ENCODE measurements around the gene IL1R2. TPM values are rescaled to one million over a fixed set of nuclear protein-coding genes. Genes with fewer than 3 reads are reported as not detected.

The IL1R2 gene
- polyA plus RNA-seq, 1 experiment: not detected

DNA sequence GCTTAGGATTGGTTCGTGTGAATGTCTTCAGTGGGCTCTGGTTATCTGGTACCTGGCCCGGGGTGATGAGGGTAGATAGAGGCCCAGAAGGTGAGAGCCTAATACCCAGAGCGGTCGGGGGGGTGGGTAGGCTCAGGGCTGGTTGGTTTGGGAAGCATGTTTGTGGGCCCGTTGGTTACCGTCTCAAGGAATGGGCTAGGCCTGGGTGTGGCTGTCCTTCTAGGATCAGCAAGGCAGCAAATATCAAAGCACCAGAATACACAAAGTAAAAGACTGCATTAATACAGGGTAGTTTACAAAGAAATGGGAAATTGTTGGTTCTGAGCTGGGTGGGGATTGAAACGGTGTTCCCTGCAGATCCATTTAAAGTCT lies 6.0 kb upstream of the IL1R2 start:
- DNase-seq (ENCODE audit: low read depth): no peak
- Histone ChIP-seq H3K4me3 (ENCODE audit: low read depth, low read length) (no peak overlapping the region), H3K36me3 (ENCODE audit: control insufficient read depth, insufficient read depth, low read length) (no peaks in the 10 kb centered on the region), H3K27me3 (ENCODE audit: control insufficient read depth, insufficient read depth, low read length) (peaks cover 4% of the 10 kb centered on the region)
- TF ChIP-seq, protein P1, sequence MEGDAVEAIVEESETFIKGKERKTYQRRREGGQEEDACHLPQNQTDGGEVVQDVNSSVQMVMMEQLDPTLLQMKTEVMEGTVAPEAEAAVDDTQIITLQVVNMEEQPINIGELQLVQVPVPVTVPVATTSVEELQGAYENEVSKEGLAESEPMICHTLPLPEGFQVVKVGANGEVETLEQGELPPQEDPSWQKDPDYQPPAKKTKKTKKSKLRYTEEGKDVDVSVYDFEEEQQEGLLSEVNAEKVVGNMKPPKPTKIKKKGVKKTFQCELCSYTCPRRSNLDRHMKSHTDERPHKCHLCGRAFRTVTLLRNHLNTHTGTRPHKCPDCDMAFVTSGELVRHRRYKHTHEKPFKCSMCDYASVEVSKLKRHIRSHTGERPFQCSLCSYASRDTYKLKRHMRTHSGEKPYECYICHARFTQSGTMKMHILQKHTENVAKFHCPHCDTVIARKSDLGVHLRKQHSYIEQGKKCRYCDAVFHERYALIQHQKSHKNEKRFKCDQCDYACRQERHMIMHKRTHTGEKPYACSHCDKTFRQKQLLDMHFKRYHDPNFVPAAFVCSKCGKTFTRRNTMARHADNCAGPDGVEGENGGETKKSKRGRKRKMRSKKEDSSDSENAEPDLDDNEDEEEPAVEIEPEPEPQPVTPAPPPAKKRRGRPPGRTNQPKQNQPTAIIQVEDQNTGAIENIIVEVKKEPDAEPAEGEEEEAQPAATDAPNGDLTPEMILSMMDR (IDR thresholded peaks at IDR 0.05; ENCODE audit: insufficient read depth, low read depth, low read length): no peak
- ChIA-PET CTCF (interaction anchor here (1.5 kb wide), 1 partner anchor 102 kb away, joined by 6 read pairs; no protein-coding TSS in a partner anchor), POLR2A (no interaction called here)

GRCh38 chr2:101986376-101986775 lies 5.4 kb upstream of the IL1R2 start:
- Histone ChIP-seq H3K27me3 (ENCODE audit: control insufficient read depth, insufficient read depth, low read length) (peaks cover 7% of the 10 kb centered on the region), H3K4me3 (ENCODE audit: low read depth, low read length) (no peak overlapping the region), H3K36me3 (ENCODE audit: control insufficient read depth, insufficient read depth, low read length) (no peaks in the 10 kb centered on the region)
- ChIA-PET POLR2A (no interaction called here), CTCF (interaction anchor here (1.8 kb wide), 1 partner anchor 13 kb away, joined by 8 read pairs; no protein-coding TSS in a partner anchor)
- DNase-seq (ENCODE audit: low read depth): no peak
- TF ChIP-seq, protein P1 (IDR thresholded peaks at IDR 0.05; ENCODE audit: insufficient read depth, low read depth, low read length): no peak

DNA sequence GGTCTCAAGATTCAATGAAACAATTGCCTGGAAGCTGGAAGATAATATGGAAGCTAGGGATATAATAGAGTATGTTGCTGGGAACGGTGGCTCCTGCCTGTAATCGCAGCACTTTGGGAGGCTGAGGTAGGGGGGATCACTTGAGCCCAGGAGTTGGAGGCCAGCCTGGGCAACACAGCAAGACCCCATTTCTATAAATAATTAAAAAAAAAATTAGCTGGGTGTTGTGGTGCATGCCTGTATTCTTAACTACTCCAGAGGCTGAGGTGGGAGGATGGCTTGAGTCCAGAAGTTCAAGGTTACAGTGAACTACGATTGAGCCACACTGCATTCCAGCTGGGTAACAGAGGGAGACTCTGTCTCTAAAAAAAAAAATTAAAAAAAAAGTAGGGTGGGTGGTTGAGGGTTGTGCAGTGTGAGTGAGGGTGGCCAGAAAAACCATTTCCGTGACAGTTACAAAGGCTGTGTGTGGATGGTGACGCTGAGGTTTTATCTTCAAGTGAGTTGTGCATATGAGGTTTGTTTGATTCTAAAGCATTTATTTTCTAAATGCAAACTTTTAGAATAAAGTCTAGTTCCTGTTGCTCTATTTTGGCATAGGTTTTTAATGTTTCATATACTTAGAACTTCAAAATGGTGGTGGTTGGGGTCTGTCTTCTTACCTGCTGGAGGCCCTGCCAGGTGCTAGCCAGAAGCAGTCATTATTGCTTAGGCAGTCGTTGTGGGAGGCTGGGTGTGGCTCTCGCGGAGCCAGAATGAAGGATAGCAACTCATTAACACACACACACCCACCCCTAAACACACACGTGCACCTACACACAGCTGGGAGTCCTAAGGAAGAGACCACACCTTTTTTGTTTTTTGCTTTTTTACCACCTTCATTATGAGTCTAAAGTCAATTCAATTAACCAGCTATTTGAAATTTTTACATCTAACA lies 4.7 kb upstream of the IL1R2 start:
- TF ChIP-seq, protein P1 (IDR thresholded peaks at IDR 0.05; ENCODE audit: insufficient read depth, low read depth, low read length): no peak
- H3K27me3 ChIP-seq (ENCODE audit: control insufficient read depth, insufficient read depth, low read length): peaks cover 7% of the 10 kb centered on the region
- CTCF ChIA-PET: interaction anchor here (1.1 to 2.4 kb wide), 4 partner anchors 12 to 33 kb away, joined by 4 to 8 read pairs (median 6); no protein-coding TSS in a partner anchor
- H3K36me3 ChIP-seq (ENCODE audit: control insufficient read depth, insufficient read depth, low read length): no peaks in the 10 kb centered on the region
- no peak for DNase-seq (ENCODE audit: low read depth)
- no peak overlapping the region for H3K4me3 ChIP-seq (ENCODE audit: low read depth, low read length)
- POLR2A ChIA-PET: no interaction called here

DNA sequence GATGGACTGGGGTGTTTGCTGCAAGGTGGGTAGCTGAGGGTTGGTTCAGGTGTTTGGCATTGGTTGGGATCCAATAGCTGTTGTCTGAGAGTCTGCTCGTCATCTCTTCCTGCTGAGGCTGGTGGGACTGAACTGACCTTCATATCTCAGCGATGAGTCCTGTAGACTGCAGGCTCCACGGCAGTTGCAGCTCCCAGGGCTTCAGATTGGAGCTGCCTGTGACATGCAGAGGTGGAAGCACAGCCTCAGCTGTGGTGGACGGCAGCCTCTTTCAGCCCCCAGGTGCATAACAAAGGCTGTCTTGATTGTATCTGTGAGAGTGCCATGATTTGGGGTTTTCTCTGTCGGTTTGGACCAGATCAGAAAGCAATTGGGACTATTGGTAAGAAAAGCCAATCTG lies 3.9 kb upstream of the IL1R2 start:
- CTCF ChIA-PET: interaction anchor here (1.1 to 2.4 kb wide), 4 partner anchors 12 to 32 kb away, joined by 4 to 8 read pairs (median 6); no protein-coding TSS in a partner anchor

GRCh38 chr2:101988541-101988940 lies 3.2 kb upstream of the IL1R2 start:
- TF ChIP-seq, protein P1 (IDR thresholded peaks at IDR 0.05; ENCODE audit: insufficient read depth, low read depth, low read length): no peak
- CTCF ChIA-PET: interaction anchor here (1.2 to 2.4 kb wide), 3 partner anchors 17 to 252 kb away, joined by 3 to 7 read pairs (median 4); no protein-coding TSS in a partner anchor
- no peaks in the 10 kb centered on the region for H3K36me3 ChIP-seq (ENCODE audit: control insufficient read depth, insufficient read depth, low read length)
- POLR2A ChIA-PET: no interaction called here
- H3K4me3 ChIP-seq (ENCODE audit: low read depth, low read length): no peak overlapping the region
- H3K27me3 ChIP-seq (ENCODE audit: control insufficient read depth, insufficient read depth, low read length): peaks cover 16% of the 10 kb centered on the region
- DNase-seq (ENCODE audit: low read depth): no peak

More for the DNA sequence above, 3.9 kb upstream of the IL1R2 start:
- Histone ChIP-seq H3K4me3 (ENCODE audit: low read depth, low read length) (no peak overlapping the region), H3K36me3 (ENCODE audit: control insufficient read depth, insufficient read depth, low read length) (no peaks in the 10 kb centered on the region), H3K27me3 (ENCODE audit: control insufficient read depth, insufficient read depth, low read length) (peaks cover 11% of the 10 kb centered on the region)
- TF ChIP-seq, protein P1 (IDR thresholded peaks at IDR 0.05; ENCODE audit: insufficient read depth, low read depth, low read length): no peak
- no peak for DNase-seq (ENCODE audit: low read depth)
- POLR2A ChIA-PET: no interaction called here
